Fibroblast of mammary gland (primary cell): ENCODE measurements around the gene TMEM202.

Source experiments
- DNase-seq: peaks from one replicate; pipeline ENCODE4 v3.0.0-alpha.2; 2010; ENCODE audit warnings: low read depth
- H3K4me3 ChIP-seq: 2 replicates; pipeline ENCODE4 v1.5.1; 2011; ENCODE audit warnings: low read depth, mild to moderate bottlenecking, low read length, moderate library complexity; ENCODE audit not compliant: control insufficient read depth
- TF ChIP-seq, protein P1 (sequence below): conservative IDR thresholded peaks from 2 replicates; pipeline ENCODE4 v1.5.1; 2011; ENCODE audit warnings: low read depth, low read length, inconsistent platforms; ENCODE audit not compliant: control insufficient read depth, insufficient read depth

Gene TMEM202

DNA sequence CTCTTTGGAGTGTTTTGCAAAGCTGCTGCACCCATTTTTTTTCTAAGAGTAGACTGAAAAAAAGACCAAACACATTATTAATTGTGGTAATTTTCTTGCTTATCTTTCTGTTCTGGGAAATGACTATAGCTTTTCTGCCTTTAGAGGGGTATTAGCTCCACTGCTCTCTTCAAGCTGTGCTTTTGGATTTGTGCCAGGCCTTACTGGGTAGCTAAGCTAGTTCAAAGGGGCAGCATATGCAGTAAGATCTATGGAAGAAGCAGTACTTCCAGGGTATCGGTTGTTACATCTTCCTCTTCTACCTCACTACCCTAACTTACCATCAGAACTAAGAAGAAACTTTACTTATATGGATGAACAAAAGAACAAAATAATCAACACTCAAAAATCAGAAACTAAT is 47.3 kb downstream of the TMEM202 start:
- no peak for DNase-seq

DNA sequence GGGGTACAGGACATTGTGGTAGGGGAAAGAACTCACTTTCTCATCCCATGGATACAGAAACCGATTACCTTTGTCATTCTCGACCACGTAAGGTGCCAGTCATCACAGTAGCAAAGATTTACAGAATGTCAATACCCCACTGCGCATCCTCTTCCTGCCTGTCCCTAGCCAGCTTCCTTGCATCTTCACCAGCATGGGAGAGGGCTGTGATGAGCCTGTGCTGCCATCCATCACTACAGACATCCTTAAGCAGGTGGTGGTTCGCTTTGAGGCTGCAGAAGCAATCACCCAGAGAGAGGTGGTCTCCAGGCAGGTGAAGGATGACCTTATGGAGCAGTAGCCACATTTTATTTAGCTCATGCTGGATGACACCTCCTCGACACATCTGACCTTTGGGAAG is 52.7 kb downstream of the TMEM202 start:
- no peak for DNase-seq
- no peak overlapping the region for H3K4me3 ChIP-seq
- TF ChIP-seq, protein P1, sequence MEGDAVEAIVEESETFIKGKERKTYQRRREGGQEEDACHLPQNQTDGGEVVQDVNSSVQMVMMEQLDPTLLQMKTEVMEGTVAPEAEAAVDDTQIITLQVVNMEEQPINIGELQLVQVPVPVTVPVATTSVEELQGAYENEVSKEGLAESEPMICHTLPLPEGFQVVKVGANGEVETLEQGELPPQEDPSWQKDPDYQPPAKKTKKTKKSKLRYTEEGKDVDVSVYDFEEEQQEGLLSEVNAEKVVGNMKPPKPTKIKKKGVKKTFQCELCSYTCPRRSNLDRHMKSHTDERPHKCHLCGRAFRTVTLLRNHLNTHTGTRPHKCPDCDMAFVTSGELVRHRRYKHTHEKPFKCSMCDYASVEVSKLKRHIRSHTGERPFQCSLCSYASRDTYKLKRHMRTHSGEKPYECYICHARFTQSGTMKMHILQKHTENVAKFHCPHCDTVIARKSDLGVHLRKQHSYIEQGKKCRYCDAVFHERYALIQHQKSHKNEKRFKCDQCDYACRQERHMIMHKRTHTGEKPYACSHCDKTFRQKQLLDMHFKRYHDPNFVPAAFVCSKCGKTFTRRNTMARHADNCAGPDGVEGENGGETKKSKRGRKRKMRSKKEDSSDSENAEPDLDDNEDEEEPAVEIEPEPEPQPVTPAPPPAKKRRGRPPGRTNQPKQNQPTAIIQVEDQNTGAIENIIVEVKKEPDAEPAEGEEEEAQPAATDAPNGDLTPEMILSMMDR = no peak

More for the DNA sequence above, 47.3 kb downstream of the TMEM202 start:
- H3K4me3 ChIP-seq = no peak overlapping the region
- TF ChIP-seq, protein P1 = no peak

DNA sequence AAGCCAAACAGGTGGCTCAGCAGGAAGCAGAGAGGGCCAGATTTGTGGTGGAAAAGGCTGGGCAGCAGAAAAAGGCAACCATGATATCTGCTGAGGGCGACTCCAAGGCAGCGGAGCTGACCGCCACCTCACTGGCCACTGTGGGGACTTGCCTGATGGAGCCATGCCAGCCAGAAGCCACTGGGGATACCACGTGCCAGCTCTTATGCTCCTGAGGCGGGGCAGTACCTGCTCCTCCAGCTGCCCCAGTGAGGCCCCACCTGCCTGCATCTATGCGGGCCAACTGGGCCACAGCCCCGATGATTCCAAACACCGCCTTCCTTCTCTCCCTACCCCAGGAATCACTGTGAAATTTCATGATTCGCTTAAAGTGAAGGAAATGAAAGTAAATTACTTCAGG is 53.1 kb downstream of the TMEM202 start:
- TF ChIP-seq, protein P1 = no peak
- no peak overlapping the region for H3K4me3 ChIP-seq
- no peak for DNase-seq

DNA sequence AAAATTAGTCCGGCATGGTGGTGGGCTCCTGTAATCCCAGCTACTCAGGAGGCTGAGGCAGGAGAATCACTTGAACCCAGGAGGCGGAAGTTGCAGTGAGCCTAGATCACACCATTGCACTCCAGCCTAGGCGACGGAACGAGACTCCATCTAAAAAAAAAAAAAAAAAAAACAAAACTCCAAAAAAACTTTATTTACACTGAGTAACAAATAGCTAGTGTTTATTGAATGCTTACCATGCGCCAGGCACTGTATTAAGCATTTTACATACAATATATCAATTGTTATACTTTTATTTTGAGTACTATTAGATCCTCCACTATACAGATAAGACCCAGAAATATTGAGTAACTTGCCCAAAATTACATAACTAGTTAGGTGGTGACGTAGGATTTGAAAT is 58.6 kb downstream of the TMEM202 start:
- TF ChIP-seq, protein P1 = no peak
- H3K4me3 ChIP-seq = no peak overlapping the region
- no peak for DNase-seq
